GM12872 (cell line): ENCODE data around the gene GLTP.

ENCODE experiments used
- CTCF ChIP-seq: IDR thresholded peaks from 3 replicates; pipeline ENCODE4 v1.5.1; 2011; ENCODE audit warnings: low read depth, mild to moderate bottlenecking, low read length, moderate library complexity; ENCODE audit not compliant: insufficient read depth

The GLTP gene

GRCh38 chr12:109857715-109858114, 22.6 kb downstream of the GLTP start:
- no peak for TF ChIP-seq CTCF

- no peak for TF ChIP-seq CTCF
Measured at GRCh38 chr12:109855377-109855776, 25.0 kb downstream of the GLTP start.

- no peak for TF ChIP-seq CTCF
Measured at GRCh38 chr12:109847142-109847735, 33.1 kb downstream of the GLTP start.

GRCh38 chr12:109845824-109846205, 34.5 kb downstream of the GLTP start:
- TF ChIP-seq CTCF: no peak

- peak; percentile 98 for TF ChIP-seq CTCF
Measured at GRCh38 chr12:109844983-109845823, 35.1 kb downstream of the GLTP start.

GRCh38 chr12:109844091-109844490, 36.2 kb downstream of the GLTP start:
- no peak for TF ChIP-seq CTCF

GRCh38 chr12:109842021-109842420, 38.3 kb downstream of the GLTP start:
- no peak for TF ChIP-seq CTCF
